ENCODE measurements around the gene PTX3. TPM values are rescaled to one million over a fixed set of nuclear protein-coding genes. Genes with fewer than 3 reads are reported as not detected.

PTX3 gene
- total and polyA plus RNA-seq, 10 of the 15 experiments (the other 5 are each of a cell fraction or from before 2014, with no cell fraction given): 0.03 to 0.11 (median 0.06) TPM; not detected in 7

GRCh38 chr3:157453824-157454223, 17.2 kb downstream of the PTX3 start:
- H4K20me1 ChIP-seq (ENCODE audit: control insufficient read depth, insufficient read depth): no peaks in the 10 kb centered on the region
- H2AFZ ChIP-seq (ENCODE audit: control insufficient read depth, low read depth, low read length): no peak overlapping the region
- no peaks in the 10 kb centered on the region for H3K79me2 ChIP-seq (ENCODE audit: control insufficient read depth, insufficient read depth, low read length)
- no peaks in the 10 kb centered on the region for H3K4me1 ChIP-seq (ENCODE audit: control insufficient read depth, insufficient read depth, low read length)
- H3K9me3 ChIP-seq (replicated peaks; ENCODE audit: control insufficient read depth, insufficient read depth, low read length): no peaks in the 10 kb centered on the region
- no peak overlapping the region for H3K4me3 ChIP-seq
- H3K27me3 ChIP-seq (replicated peaks in 1 of 2; ENCODE audit: control insufficient read depth in 2 of 2, insufficient read depth in 2 of 2, low read length in 1 of 2): no peaks in the 10 kb centered on the region; a peak in 1 of 4 replicates
- H3K36me3 ChIP-seq (ENCODE audit: control insufficient read depth in 2 of 2, insufficient read depth in 2 of 2, low read length in 1 of 2): no peaks in the 10 kb centered on the region
- H3K4me2 ChIP-seq (ENCODE audit: control insufficient read depth, insufficient read depth): no peak overlapping the region
- WGBS (ENCODE audit: insufficient coverage, insufficient replicate concordance, low lambda C conversion rate, missing lambda C conversion rate): 0% methylated on average over 1 of the region's 1 CpG
- RAD21 ChIA-PET (ENCODE audit: unreplicated experiment): no interaction called here
- intact Hi-C loops (cut with micrococcal nuclease; ENCODE audit: unreplicated experiment) (no loop called here), in situ Hi-C loops (cut with MboI) (no loop called here)
- POLR2A ChIA-PET: no interaction called here
- TF ChIP-seq SREBF2 (IDR thresholded peaks at IDR 0.05; ENCODE audit: low read length) (no peak), TCF12 (IDR thresholded peaks at IDR 0.05; ENCODE audit: low read depth, low read length) (no peak)
- SMC1A ChIA-PET (ENCODE audit: uncharacterized antibody, unreplicated experiment): no interaction called here
- ATAC-seq: no peak
- no peak overlapping the region for H3K27ac ChIP-seq (ENCODE audit: control insufficient read depth, insufficient read depth)
- H3K9ac ChIP-seq (ENCODE audit: control insufficient read depth, insufficient read depth, low read length): no peak overlapping the region
- no peak for DNase-seq (ENCODE audit: low read depth, low spot score)
- CTCF ChIA-PET: no interaction called here
- no peak for FAIRE-seq
- BruUV-seq (replicated peaks): no TSS peak

GRCh38 chr3:157459706-157460105, 23.1 kb downstream of the PTX3 start:
- DNase-seq (ENCODE audit: low read depth, low spot score): no peak
- Histone ChIP-seq H3K27ac (ENCODE audit: control insufficient read depth, insufficient read depth) (no peak overlapping the region), H3K4me1 (ENCODE audit: control insufficient read depth, insufficient read depth, low read length) (no peaks in the 10 kb centered on the region), H4K20me1 (ENCODE audit: control insufficient read depth, insufficient read depth) (no peaks in the 10 kb centered on the region), H2AFZ (ENCODE audit: control insufficient read depth, low read depth, low read length) (no peak overlapping the region), H3K27me3 (replicated peaks in 1 of 2; ENCODE audit: control insufficient read depth in 2 of 2, insufficient read depth in 2 of 2, low read length in 1 of 2) (no peaks in the 10 kb centered on the region; a peak in 1 of 4 replicates), H3K4me3 (no peak overlapping the region), H3K9me3 (replicated peaks; ENCODE audit: control insufficient read depth, insufficient read depth, low read length) (no peaks in the 10 kb centered on the region), H3K36me3 (ENCODE audit: control insufficient read depth in 2 of 2, insufficient read depth in 2 of 2, low read length in 1 of 2) (no peaks in the 10 kb centered on the region), H3K9ac (ENCODE audit: control insufficient read depth, insufficient read depth, low read length) (no peak overlapping the region), H3K79me2 (ENCODE audit: control insufficient read depth, insufficient read depth, low read length) (no peaks in the 10 kb centered on the region), H3K4me2 (ENCODE audit: control insufficient read depth, insufficient read depth) (no peak overlapping the region)
- intact Hi-C loops (cut with micrococcal nuclease; ENCODE audit: unreplicated experiment) (no loop called here), in situ Hi-C loops (cut with MboI) (no loop called here)
- no peak for FAIRE-seq
- BruUV-seq (replicated peaks): no TSS peak
- SMC1A ChIA-PET (ENCODE audit: uncharacterized antibody, unreplicated experiment): no interaction called here
- 3% methylated on average over 2 of the region's 2 CpGs for WGBS (ENCODE audit: insufficient coverage, insufficient replicate concordance, low lambda C conversion rate, missing lambda C conversion rate)
- no peak for ATAC-seq
- RAD21 ChIA-PET (ENCODE audit: unreplicated experiment): no interaction called here
- POLR2A ChIA-PET: no interaction called here
- CTCF ChIA-PET: no interaction called here
- TF ChIP-seq CEBPB (IDR thresholded peaks at IDR 0.05; ENCODE audit: borderline replicate concordance in 1 of 2, low read depth in 2 of 2, low read length in 2 of 2): no peak
- no peak for TF ChIP-seq ELK1 (IDR thresholded peaks at IDR 0.05; ENCODE audit: low read depth, low read length)
- TF ChIP-seq, protein P1, sequence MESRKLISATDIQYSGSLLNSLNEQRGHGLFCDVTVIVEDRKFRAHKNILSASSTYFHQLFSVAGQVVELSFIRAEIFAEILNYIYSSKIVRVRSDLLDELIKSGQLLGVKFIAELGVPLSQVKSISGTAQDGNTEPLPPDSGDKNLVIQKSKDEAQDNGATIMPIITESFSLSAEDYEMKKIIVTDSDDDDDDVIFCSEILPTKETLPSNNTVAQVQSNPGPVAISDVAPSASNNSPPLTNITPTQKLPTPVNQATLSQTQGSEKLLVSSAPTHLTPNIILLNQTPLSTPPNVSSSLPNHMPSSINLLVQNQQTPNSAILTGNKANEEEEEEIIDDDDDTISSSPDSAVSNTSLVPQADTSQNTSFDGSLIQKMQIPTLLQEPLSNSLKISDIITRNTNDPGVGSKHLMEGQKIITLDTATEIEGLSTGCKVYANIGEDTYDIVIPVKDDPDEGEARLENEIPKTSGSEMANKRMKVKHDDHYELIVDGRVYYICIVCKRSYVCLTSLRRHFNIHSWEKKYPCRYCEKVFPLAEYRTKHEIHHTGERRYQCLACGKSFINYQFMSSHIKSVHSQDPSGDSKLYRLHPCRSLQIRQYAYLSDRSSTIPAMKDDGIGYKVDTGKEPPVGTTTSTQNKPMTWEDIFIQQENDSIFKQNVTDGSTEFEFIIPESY (IDR thresholded peaks at IDR 0.05): no peak
- TF ChIP-seq NFYA (IDR thresholded peaks at IDR 0.05; ENCODE audit: borderline replicate concordance, low read depth, low read length): no peak
- no peak for TF ChIP-seq NFXL1 (IDR thresholded peaks at IDR 0.05; ENCODE audit: borderline replicate concordance)
- TF ChIP-seq SUZ12 (IDR thresholded peaks at IDR 0.05; ENCODE audit: unreplicated experiment): no peak
- TF ChIP-seq CHD4 (IDR thresholded peaks at IDR 0.05): no peak
- TF ChIP-seq, protein P2, sequence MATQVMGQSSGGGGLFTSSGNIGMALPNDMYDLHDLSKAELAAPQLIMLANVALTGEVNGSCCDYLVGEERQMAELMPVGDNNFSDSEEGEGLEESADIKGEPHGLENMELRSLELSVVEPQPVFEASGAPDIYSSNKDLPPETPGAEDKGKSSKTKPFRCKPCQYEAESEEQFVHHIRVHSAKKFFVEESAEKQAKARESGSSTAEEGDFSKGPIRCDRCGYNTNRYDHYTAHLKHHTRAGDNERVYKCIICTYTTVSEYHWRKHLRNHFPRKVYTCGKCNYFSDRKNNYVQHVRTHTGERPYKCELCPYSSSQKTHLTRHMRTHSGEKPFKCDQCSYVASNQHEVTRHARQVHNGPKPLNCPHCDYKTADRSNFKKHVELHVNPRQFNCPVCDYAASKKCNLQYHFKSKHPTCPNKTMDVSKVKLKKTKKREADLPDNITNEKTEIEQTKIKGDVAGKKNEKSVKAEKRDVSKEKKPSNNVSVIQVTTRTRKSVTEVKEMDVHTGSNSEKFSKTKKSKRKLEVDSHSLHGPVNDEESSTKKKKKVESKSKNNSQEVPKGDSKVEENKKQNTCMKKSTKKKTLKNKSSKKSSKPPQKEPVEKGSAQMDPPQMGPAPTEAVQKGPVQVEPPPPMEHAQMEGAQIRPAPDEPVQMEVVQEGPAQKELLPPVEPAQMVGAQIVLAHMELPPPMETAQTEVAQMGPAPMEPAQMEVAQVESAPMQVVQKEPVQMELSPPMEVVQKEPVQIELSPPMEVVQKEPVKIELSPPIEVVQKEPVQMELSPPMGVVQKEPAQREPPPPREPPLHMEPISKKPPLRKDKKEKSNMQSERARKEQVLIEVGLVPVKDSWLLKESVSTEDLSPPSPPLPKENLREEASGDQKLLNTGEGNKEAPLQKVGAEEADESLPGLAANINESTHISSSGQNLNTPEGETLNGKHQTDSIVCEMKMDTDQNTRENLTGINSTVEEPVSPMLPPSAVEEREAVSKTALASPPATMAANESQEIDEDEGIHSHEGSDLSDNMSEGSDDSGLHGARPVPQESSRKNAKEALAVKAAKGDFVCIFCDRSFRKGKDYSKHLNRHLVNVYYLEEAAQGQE (IDR thresholded peaks at IDR 0.05; ENCODE audit: low read depth, low read length): no peak
- TF ChIP-seq BHLHE40 (IDR thresholded peaks at IDR 0.05; ENCODE audit: borderline replicate concordance in 1 of 2, low read depth in 2 of 2, low read length in 1 of 2): no peak
- no peak for TF ChIP-seq NBN (IDR thresholded peaks at IDR 0.05)
- TF ChIP-seq ZSCAN29 (IDR thresholded peaks at IDR 0.05): no peak
